Superior temporal gyrus (tissue), 1 donor: ENCODE measurements around the gene PCGF1.
"Not testable (repeated sequence)": the region's sequence is repeated elsewhere in the genome, so short reads cannot be mapped to it uniquely, and the experiment has no call there.

ENCODE experiments used
- DNase-seq: peaks from one replicate; pipeline ENCODE4 v3.0.0-alpha.2; 2016; ENCODE audit errors: extremely low spot score

PCGF1 gene

DNA sequence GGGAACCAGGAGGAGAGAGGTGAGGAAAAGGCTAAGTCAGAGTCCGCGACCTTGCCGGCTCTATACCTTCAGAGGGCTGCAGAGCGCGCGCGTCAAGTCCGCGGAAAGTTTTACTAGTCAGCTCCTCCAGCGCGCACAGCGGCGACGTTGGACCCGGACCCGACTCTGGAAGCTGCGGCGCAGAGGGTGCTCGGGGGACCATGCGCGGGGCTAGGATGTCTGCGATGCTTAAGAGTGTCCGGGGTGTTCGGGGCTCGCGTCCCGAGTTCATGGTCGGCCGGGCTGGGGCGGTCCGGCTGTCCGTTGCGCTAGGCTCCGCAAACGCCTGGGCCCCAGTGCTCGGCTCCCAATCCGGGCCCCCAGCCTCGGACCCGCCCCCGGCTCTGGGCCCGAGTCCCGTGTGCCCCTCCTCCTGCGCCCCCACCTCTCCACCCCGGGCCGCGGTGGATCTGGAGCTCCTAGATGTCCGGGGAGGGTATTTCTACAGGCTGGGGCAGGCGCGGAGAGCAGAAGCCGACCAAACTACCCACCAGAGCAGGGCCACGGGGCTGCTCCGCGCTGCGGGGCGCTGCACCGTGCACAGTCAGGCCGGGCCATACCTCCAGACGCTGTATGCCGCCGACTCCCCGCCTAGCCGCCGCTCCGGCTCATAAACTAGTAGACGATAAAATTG lies 8.1 kb downstream of the PCGF1 start, which contains the start of gene LBX2:
LBX2 (minus strand) TSS at position 337 of the 673 bp plus-strand sequence; CDS start at position 271, 66 bp downstream.
- DNase-seq, result no peak

- no peak for DNase-seq
These were observed 8.8 kb downstream of the PCGF1 start for GRCh38 chr2:74498500-74499266.

- DNase-seq, result no peak
These were observed 9.6 kb downstream of the PCGF1 start for GRCh38 chr2:74497777-74498499.

DNA sequence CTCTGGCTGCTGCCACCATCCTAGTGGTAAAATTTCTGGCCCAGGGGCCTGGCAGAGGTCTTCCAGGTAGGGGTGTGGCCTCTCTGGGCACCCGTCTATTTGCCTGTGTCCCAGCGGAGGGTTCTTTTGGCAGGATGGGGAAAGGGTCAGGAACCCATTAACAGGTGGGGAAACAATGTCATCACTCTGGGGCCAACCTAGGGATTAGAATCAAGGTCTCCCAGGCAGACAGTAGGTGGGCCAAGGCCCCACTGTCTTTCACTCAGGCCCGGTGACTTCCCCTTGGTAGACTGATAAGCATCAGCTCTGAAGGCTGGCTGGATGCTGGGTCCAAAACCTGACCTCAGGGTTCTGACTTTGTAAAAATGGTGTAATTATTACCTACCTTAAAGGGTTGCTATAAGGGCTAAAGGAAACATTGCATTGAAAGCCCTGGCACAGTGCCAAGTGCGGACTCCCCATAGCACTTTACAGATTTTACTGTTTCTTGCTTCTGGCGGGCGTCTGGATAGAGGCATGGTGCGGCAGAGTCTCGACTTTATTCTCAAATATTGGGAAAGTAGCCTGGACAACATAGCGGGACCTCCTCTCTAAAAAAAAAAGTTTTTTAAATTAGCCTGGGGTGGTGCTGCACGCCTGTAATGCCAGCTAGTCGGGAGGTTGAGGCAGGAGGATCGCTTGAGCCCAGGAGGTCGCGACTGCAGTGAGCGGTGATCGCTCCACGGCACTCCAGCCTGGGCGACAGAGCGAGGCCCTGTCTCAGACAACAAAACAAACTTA lies 10.3 kb downstream of the PCGF1 start:
- DNase-seq, result no peak

- DNase-seq, result no peak
These were observed 12.1 kb downstream of the PCGF1 start for GRCh38 chr2:74495440-74495839.

GRCh38 chr2:74493546-74493945 lies 13.9 kb downstream of the PCGF1 start:
- no peak for DNase-seq

DNA sequence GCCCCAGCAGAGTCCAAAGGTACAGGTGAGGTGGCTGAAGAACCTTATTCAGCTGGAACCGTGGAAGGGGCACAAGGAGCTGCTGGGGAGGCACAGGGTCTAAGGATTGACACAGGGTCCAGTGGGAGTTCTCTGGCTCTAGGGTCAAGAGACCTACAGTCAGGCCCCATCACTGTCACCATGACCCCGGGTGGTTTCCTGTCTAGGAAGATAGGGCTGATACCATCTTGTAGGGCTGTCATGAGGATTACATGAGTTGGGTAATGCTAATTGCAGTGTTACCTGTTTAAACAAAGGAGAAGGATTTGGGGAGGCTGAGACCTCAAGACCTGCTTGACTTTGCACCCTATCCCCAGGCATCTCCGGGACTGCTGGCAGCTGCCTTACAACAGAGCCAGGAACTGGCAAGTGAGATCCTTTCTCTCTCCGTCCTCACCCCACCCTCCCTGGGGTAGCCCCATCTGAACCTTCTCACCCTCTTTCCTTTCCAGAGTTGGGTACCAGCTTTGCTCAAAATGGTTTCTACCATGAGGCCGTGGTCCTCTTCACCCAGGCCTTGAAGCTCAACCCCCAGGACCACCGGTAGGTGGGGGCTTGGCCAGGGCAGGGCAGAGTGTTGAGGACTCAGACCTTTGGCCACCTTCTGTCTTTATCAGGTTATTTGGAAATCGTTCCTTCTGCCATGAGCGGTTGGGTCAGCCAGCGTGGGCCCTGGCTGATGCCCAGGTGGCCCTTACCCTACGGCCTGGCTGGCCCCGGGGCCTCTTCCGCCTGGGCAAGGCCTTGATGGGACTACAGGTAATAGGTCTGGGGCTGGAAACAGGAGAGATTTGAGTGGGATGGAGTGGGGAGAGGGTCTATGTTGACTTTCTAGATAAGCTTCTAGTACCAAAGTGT lies 15.6 kb downstream of the PCGF1 start:
- no peak for DNase-seq

- no peak for DNase-seq
These were observed 17.6 kb downstream of the PCGF1 start for GRCh38 chr2:74489906-74490305.

- DNase-seq, result no peak
These were observed 18.6 kb downstream of the PCGF1 start for GRCh38 chr2:74488643-74489481.

DNA sequence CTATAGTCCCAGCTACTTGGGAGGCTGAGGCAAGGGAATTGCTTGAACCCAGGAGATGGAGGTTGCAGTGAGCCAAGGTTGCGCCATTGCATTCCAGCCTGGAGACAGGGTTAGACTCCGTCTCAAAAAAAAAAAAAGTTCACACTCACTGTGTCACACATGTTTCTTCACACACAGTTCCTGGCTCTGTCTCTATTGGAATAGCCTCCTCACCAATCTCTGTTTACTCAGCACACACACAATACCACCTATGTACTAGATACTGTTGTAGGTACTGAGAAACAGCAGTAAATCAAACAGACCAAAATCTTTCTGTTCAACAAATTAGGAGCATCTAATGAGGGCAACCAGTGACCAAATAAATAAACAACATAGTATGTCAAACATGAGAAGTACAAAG lies 21.4 kb downstream of the PCGF1 start:
- no peak for DNase-seq

- not testable (repeated sequence) for DNase-seq
These were observed 23.8 kb downstream of the PCGF1 start for GRCh38 chr2:74483675-74484164.

GRCh38 chr2:74482801-74483674 lies 24.5 kb downstream of the PCGF1 start, which contains the start of the genes CCDC142 and TTC31:
CCDC142 (minus strand) TSS chr2:74482998; CDS start chr2:74482837, 161 bp downstream.
TTC31 (plus strand) TSS chr2:74483081; CDS start chr2:74483096, 15 bp downstream.
- peak; percentile 99 for DNase-seq

DNA sequence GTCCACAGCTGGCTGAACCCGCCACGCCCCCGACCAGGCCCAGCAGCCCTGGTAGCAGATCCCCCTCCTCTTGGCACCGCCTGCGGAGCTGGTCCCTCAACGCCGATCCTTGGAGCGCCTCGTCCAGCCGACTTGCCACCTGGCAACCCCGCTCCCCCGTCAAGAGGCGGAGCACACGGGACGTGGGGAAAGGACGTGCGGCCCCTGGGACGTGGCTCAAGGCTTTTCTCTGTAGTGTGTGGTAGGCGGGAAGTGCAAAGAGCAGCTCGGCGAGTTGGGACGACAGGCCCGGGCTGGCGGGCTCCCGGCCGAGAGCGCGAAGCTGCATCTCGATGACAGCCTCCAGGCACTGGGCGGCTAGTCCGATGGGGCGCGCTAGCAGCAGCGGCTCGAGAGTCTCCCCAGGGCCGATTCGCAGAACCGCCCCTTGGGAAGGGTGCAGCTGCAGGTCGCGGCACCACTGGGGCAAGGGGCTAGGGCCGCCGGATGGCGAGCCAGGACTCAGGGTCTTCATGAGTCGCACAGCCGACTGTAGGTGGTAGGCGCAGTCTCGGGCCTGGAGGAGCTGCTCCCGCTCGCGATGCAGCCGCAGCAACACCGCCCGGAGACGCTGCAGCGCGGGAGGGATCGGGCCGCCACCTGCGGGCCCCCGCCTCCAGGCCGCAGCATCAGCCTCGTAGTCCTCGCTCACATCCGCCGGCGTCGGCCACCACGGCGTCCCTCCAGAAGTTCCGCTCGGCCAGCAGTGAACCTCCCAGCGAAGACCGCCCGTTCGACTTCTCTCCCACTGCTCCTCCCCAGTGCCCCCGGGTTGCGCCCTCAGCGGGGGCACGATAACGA lies 25.3 kb downstream of the PCGF1 start:
- DNase-seq, result peak; percentile 10

GRCh38 chr2:74481431-74481830 lies 26.1 kb downstream of the PCGF1 start:
- no peak for DNase-seq

- DNase-seq, result no peak
These were observed 32.6 kb downstream of the PCGF1 start for GRCh38 chr2:74474899-74475298.

DNA sequence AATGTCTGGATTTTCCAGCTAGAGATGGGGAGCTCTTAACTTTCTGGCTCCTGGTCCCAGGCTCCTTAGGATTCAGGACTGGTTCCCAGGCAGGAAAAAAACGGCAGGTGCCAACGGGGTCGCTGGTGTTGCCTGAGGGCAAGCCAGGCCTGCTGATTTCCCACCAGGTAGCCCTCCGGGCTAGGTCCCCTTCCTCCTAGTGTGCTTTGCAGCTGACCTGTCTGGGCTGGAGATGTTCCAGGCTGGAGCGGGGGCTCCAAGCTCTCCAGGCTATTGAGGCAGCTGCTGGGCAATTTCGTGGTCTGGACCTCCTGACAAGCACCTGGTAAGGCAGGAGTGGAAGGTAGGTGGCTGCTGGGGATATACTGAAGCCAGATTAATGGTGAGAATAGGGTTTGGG lies 33.0 kb downstream of the PCGF1 start:
- no peak for DNase-seq

DNA sequence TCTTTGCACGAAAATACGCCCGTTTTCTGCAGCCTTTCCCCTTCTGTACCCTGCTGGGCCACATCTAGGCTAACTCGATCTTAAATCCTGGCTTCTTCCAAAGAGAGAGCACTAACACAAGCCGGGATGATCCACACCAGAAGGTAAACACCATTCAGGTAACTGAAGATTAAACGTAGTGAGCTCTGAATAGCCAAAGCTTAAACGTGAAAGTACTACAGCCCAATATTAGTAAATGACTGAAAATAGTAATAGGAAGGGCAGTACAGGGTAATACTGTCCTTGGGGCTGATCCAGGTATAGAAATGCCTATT lies 34.6 kb downstream of the PCGF1 start:
- no peak for DNase-seq
